SW 1271 (cell line): Measurements from ENCODE around the gene SH3BP4.

Source experiments
- DNase-seq, 2 experiments: peaks; one replicate each; lab custom pipeline; 2025; lab: John Stamatoyannopoulos, UW

The SH3BP4 gene

GRCh38 chr2:234947556-234947955, 4.3 kb upstream of the SH3BP4 start:
- DNase-seq: no peak

- DNase-seq: no peak
These were observed 1.9 kb upstream of the SH3BP4 start for GRCh38 chr2:234949762-234950434.

GRCh38 chr2:234950435-234950729, 1.4 kb upstream of the SH3BP4 start:
- DNase-seq: no peak

GRCh38 chr2:234950730-234951663, 820 bp upstream of the SH3BP4 start:
- no peak for DNase-seq

DNA sequence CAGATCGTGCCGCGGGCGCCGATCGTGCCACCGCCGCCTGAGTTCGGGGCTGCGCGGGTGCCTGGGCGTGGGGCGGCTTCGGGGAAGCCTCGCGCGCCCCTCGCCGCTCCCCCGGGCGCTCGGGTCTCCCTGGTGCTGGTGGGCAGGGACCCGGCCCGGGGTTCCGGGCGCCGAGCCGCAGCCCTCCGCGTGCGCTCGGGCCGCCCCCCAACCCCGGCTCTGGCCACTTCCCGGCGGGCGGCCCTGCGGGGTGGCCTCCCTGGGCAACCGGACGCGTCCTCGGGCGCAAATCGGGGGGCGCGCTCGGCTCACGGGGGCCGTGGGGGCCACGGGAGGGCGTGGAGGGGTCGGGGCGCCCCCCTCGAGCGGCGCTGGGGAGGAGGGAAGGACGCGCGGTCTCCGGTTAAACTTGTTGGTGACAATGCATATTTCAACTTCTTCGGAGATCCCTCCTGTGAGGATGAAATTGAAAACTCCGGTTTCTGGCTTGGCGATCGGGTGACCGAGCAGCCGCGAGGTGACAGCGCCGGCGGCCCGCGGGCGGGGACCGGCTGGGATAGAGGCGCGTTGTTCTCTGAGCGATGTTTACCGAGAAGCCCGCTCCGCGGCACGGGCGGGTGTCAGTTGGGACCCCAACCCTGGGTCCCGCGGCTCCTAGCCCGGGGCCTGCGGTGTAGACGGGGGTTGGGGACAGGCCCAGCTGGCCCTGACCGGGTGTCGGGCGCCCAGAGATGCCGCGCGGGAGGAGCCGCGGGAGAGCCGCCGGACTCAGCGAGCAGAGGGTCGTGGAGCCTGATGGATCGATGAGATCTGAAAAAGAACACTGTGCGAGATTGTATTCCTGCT, 676 bp downstream of the SH3BP4 start:
- DNase-seq: no peak

- DNase-seq: no peak
These were observed 1.6 kb downstream of the SH3BP4 start for GRCh38 chr2:234953116-234954031.

DNA sequence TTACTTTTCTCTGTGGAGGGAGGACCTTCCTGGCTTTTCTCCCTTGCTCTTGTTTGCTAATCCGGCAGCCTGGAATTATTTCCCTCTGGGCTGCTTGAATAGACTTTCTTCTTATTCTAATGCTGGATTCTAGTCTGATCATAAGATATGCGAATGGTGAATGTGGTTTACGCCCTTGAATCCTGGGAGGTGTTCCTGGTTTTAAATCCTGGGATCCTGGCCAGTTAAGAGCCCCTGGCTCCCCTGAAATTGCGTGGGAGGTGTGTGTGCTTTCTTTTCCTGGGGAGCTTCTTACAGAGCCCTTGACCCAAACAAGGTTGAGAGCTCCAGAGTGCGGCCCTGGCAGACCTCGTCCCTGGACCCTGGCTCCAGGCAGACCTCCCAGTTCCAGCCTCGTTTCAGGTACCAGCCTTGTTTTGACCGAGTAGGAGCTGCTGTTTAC, 2.8 kb downstream of the SH3BP4 start:
- DNase-seq: no peak

GRCh38 chr2:234955091-234955591, 3.3 kb downstream of the SH3BP4 start:
- no peak for DNase-seq

GRCh38 chr2:234955971-234956509, 4.2 kb downstream of the SH3BP4 start:
- DNase-seq: no peak

- DNase-seq: no peak
These were observed 6.0 kb downstream of the SH3BP4 start for GRCh38 chr2:234957834-234958135.

DNA sequence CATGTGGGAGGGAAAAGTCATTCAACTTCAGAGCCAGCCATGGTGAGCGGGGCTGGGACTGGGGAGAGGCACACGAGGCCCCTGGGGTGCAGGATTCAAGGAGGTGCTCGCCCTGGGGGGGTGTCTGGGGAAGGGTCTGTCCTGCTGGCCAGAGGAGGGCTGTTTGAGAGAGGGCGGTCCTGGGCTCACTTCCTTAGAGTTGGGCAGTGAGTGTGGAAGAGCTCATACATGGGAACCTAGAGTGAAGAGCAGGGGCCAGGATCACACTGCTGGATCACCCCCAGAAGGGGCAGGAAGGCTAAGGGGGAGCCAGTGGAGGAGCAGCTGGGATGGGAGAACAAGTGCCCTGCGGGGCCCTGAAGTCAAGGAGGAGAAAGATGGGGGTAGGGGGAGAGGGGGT, 6.5 kb downstream of the SH3BP4 start:
- DNase-seq: no peak

GRCh38 chr2:234958746-234959395, 7.1 kb downstream of the SH3BP4 start:
- DNase-seq: no peak

GRCh38 chr2:234960175-234961088, 8.6 kb downstream of the SH3BP4 start:
- no peak for DNase-seq

- DNase-seq: no peak
These were observed 10.0 kb downstream of the SH3BP4 start for GRCh38 chr2:234961784-234962183.

GRCh38 chr2:234963773-234964615, 12.2 kb downstream of the SH3BP4 start:
- DNase-seq: no peak

DNA sequence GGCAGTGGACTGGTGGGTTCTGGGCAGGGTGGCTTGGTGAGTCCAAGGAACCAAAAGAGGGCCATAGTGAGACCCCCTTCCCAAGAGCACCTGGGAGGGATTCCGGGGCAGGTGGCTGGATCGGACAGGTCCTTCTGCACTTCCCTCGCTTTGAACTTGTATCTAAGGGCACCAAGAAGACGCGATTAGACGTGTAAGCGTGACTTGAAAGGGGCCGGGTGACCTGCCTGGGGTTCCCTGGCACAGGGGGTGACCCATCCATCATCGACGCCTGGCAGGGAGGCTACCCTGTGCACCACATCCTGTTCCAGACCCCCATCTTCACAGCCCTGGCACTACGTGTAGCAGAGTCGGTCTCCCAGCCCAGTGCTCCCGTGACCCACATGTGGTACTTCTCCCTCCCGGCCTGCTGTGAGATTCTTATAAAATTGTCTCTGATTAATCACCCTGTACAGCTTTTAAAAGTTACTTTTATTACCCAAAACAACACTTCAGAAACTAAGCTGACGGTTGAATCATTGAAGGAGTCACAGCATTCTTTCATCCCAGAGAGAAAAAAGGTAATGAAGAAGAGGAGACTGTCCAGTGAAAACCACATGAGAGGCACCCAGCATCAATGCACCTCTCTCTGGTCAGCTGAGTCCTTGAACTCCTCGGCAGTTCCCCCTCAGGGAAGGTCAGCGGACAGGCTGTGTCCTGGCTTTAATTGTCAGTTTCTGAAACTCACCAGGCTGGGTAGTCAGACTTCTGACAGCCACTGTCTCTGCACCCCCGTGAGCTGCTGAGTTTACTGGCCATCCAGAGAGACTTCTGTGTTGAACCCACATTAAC, 13.0 kb downstream of the SH3BP4 start:
- DNase-seq: no peak

GRCh38 chr2:234966340-234966739, 14.5 kb downstream of the SH3BP4 start:
- no peak for DNase-seq
